Coronary artery (tissue), 2 donors: ENCODE data around the gene CCND2.

Source experiments
- DNase-seq: peaks from one replicate; pipeline ENCODE4 v3.0.0-alpha.2; 2017; ENCODE audit warnings: low spot score
- H3K27ac ChIP-seq, 2 donors: fragments of 200-600 bp; sonication (generic); one replicate each; pipeline ENCODE4 v1.5.1; 2016 to 2019
- H3K4me3 ChIP-seq: fragments of 200-600 bp; sonication (generic); 2 replicates; pipeline ENCODE4 v1.5.1; 2016; ENCODE audit warnings: mild to moderate bottlenecking, moderate library complexity
- TF ChIP-seq, protein P1 (sequence below): fragments of 200-600 bp; sonication (generic); IDR thresholded peaks from one replicate; pipeline ENCODE4 v1.5.1; 2019; ENCODE audit warnings: antibody characterized with exemption

The CCND2 gene

DNA sequence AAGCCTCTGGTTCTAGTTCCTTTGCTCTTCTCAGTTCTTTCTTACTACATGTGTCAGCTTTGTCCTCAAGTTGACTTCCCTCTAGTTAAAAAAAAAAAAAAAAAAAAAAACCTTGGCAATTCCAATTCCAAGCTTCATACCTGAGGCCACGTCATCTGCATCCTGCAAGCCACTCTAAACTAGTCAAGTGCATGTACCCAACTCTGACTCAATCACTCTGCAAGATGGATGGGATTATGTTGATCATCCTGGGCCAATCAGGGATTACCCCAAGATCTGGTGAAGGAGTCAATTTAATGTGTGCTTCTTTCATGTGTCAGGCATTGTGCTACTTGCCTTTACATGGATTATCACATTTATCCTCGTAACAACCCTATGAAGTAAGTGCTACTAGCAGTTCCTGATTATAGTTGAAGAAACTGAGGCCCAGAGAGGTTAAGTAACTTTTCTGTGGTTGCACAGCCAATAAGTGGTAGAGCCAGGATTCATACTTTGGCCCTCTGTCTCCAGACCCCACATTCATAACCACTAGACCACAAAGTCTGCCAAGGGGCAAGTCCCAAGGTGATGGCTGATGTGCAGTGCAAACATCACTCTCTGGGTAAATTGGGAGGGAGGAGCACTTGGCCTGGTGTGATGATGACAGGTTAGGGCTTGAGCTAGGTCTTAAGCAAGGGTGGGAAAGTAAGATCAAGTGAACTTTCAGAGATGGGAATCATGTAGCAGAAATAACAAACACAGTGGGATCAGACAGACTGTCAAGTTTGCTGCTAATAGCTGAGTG lies 17.3 kb upstream of the CCND2 start:
- Histone ChIP-seq H3K27ac (no peak overlapping the region), H3K4me3 (no peak overlapping the region)
- DNase-seq, result no peak
- TF ChIP-seq, protein P1, sequence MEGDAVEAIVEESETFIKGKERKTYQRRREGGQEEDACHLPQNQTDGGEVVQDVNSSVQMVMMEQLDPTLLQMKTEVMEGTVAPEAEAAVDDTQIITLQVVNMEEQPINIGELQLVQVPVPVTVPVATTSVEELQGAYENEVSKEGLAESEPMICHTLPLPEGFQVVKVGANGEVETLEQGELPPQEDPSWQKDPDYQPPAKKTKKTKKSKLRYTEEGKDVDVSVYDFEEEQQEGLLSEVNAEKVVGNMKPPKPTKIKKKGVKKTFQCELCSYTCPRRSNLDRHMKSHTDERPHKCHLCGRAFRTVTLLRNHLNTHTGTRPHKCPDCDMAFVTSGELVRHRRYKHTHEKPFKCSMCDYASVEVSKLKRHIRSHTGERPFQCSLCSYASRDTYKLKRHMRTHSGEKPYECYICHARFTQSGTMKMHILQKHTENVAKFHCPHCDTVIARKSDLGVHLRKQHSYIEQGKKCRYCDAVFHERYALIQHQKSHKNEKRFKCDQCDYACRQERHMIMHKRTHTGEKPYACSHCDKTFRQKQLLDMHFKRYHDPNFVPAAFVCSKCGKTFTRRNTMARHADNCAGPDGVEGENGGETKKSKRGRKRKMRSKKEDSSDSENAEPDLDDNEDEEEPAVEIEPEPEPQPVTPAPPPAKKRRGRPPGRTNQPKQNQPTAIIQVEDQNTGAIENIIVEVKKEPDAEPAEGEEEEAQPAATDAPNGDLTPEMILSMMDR, result no peak

DNA sequence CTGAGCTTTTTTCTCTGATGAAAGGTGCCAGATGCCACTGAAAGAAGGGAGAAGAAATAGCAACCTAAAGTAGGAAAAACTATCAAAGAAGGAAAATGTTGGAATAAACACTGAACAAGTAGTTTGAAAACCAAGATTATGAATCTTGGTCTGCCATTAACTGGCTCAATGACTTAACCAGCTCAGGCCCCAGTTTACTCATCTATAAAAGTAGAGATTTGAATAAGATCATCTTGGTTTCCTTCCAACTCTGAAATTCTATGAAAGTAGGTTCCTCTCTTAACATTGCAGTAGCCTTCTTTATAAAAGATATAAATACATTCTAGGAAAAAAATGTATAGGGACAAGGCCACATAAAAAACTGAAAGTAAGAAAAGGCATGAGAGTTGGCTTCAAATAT lies 16.1 kb upstream of the CCND2 start:
- Histone ChIP-seq H3K27ac (no peak overlapping the region), H3K4me3 (no peak overlapping the region)
- TF ChIP-seq, protein P1, result no peak
- no peak for DNase-seq

DNA sequence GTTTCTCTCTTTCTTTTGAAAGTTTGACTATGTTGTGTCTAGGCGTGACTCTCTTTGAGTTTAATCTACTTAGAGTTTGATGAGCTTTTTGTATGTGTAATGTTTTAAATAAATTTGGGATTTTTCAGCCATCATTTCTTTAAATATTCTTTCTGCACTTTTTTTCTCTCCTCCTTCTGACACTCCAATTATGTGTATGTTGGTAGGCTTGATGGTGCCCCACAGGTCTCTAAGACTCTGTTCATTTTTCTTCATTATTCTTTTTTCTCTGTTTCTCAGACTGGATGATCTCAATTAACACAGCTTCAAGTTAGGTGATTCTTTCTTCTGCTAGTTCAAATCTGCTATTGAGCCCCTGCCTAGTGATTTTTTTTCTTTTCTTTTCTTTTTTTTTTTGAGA lies 14.5 kb upstream of the CCND2 start:
- no peak for DNase-seq
- no peak overlapping the region for H3K27ac ChIP-seq
- no peak overlapping the region for H3K4me3 ChIP-seq
- TF ChIP-seq, protein P1, result no peak

DNA sequence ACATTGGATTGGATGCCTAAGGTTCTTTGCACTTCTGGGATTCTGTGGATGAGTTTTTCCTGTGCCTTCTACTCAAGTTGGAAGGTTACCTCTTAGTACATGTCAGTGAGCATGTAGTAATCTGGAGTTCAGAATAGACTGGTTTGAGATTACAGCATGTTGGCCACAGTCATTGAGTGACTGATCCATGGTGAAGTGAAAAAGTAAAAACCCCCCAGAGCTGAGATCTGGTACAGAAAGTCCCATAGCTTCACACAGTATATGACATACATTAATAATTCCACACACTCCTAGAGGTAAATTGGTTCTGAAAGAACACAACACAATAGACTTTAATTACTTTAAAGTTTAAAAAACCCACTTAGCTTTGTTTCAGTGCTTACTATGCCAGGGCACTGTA lies 11.9 kb upstream of the CCND2 start:
- no peak for DNase-seq
- no peak overlapping the region for H3K27ac ChIP-seq
- no peak overlapping the region for H3K4me3 ChIP-seq
- TF ChIP-seq, protein P1, result no peak

DNA sequence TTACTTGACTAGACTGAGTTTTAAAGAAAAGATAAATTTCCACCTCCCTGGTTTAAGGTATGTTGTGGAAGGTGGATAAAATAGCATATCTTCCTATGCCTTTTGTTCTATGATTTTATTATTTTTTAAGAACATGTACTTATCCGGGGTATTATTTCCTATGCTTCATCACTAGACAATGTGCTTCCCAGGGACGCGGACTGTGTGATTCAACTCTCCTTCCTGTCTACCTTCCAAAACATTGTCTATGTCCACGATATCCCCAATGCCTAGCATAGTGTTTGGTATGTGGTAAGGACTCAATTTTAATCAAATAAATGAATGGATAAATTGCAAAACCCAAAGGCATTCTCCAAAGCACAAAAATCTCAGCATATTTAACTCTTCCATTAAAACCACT lies 8.3 kb upstream of the CCND2 start:
- H3K4me3 ChIP-seq, result no peak overlapping the region
- no peak for DNase-seq
- TF ChIP-seq, protein P1, result no peak
- no peak overlapping the region for H3K27ac ChIP-seq

DNA sequence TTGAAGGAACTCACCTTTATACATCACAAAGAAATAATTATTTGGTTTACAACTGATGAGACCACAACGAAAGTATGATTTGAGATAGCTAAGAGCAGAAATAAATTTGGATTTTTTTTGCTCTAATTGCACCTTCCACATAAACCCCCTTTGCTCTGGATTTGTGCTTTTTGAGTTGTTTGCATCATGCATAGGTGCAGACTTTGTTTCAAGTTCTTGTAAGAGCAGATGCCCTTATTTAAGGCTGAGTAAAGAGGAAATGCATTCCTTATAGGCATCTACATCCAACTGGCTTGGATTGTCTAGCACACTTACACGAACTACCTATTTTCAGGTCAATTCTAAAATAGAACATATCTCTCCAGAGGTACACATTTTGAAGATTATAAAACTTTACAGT lies 6.6 kb upstream of the CCND2 start:
- H3K27ac ChIP-seq, result no peak overlapping the region
- no peak for DNase-seq
- TF ChIP-seq, protein P1, result no peak
- H3K4me3 ChIP-seq, result no peak overlapping the region

DNA sequence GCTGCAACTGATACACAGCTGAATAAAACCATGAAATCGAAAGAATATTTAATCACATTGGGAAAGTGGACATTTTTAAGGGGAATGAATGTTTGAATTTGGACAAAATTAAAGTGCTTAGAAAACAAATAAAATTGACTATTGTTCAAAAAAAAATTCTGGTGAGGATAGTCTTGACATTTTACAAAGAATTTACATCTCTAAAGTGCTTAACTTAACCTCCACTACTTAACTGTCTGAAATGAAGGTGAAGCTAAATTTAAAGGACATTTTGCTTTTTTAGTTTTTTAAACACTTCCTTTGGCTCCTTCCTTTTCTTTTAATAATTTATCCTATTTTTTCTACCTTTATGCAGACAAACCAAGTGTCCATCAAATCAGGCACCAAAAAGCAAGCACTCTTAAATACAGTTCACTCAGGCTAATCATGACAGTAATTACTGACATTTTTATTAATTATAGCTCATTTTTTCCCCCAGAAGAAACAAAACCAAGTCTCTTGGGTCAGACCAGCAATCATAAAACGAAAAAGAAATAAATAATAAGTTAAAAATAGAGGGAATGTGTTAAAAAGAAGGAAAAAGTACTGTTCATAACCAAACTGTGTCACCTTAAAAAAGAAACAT lies 5.7 kb upstream of the CCND2 start:
- TF ChIP-seq, protein P1, result no peak

More for the DNA sequence above, 5.7 kb upstream of the CCND2 start:
- no peak overlapping the region for H3K27ac ChIP-seq
- DNase-seq, result no peak
- H3K4me3 ChIP-seq, result no peak overlapping the region
